Jurkat, Clone E6-1 (cell line): ENCODE data around the gene FCHO1.

Experiments used
- DNase-seq: peaks from one replicate; pipeline ENCODE4 v3.0.0-alpha.2; 2011; ENCODE audit warnings: low read depth, low spot score
- H3K4me3 ChIP-seq: 2 replicates; pipeline ENCODE4 v1.5.1; 2011; ENCODE audit warnings: mild to moderate bottlenecking, low read length, control low read depth, moderate library complexity

Gene FCHO1

DNA sequence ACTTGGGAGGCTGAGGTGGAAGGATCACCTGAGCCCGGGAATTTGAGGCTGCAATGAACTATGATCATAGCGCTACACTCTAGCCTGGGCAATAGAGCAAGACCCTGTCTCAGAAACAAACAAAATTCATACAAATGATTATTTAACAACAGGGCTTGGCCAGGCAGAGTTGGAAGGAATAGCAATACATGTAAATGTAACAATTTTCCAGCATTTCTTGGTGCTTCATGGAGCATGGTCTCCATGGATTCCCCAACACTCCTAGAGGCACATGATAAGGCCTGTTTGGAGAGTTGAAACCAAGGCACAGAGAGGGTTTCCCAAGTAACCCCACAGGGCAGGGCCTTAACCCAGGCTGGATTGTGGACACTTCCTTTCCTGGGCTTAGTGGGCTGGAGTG is 59.8 kb downstream of the FCHO1 start:
- no peak overlapping the region for H3K4me3 ChIP-seq
- no peak for DNase-seq

DNA sequence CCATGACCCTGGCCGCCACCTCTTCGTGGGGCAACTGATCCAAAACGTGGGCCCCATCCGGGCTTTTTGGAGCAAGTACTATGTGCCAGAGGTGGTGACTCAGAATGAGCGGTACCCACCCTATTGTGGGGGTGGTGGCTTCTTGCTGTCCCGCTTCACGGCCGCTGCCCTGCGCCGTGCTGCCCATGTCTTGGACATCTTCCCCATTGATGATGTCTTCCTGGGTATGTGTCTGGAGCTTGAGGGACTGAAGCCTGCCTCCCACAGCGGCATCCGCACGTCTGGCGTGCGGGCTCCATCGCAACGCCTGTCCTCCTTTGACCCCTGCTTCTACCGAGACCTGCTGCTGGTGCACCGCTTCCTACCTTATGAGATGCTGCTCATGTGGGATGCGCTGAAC is 60.4 kb downstream of the FCHO1 start:
- DNase-seq: no peak
- no peak overlapping the region for H3K4me3 ChIP-seq

DNA sequence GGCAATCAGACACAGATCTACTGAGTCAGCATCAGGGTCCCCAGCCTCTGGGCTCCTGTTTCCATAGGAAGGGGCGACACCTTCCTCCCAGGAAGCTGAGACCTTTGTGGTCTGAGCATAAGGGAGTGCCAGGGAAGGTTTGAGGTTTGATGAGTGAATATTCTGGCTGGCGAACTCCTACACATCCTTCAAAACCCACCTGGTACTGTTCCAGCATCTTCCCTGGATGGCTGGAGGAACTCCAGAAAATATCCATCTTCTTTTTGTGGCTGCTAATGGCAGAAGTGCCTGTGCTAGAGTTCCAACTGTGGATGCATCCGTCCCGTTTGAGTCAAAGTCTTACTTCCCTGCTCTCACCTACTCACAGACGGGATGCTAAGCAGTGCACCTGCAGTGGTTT is 60.8 kb downstream of the FCHO1 start:
- no peak overlapping the region for H3K4me3 ChIP-seq
- DNase-seq: no peak

DNA sequence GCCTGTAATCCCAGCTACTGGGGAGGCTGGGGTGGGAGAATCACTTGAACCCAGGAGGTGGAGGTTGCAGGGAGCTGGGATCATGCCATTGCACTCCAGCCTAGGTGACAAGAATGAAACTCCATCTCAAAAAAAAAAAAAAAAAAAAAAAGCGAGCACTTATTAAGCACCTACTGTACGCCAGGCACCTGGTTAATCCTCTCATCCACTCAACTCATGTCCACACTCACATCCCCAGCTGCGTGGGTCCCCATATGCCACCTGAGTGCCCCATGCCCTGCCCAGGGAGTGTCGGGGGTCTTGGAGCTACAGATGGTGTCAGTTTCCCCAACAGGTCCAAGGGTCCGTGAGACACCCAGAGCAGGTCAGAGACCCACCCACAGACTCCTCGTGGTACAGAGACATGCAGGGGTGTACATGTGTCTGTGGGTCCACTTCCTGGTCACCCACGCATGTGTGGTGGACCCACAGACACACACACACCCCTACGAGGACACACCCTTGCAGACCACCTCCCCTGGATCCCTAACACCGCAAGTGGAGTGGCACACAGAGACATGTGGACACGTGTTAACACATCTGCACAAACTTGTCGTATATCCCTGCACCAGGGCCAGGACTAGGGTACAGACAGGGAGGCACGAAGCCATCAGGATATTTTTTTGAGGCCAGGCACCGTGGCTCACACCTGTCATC is 66.5 kb downstream of the FCHO1 start:
- no peak overlapping the region for H3K4me3 ChIP-seq
- no peak for DNase-seq

DNA sequence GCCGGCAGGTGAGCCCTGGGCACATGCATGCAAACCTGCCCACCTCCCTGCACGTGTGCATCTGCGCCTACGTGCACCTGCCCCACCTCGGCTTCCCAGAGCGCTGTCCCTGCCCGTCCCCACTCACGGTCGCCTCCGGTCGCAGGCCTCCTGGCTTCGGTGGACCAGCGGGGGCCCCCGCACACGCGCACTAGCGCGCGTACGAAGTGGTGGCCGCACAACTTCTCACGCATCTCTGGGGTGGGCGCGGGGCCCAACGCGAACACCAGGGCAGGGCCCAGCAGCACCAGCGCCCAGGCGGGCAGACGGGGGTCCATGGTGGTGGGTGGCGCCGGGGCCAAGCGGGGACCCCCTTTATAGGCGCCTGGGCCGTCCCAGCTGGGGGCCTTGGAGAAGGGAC is 69.9 kb downstream of the FCHO1 start, which contains the start of gene INSL3:
TSS of gene INSL3 (minus strand) at position 330 of the 400 bp plus-strand sequence. CDS start at position 317, 13 bp downstream.
- no peak for DNase-seq

DNA sequence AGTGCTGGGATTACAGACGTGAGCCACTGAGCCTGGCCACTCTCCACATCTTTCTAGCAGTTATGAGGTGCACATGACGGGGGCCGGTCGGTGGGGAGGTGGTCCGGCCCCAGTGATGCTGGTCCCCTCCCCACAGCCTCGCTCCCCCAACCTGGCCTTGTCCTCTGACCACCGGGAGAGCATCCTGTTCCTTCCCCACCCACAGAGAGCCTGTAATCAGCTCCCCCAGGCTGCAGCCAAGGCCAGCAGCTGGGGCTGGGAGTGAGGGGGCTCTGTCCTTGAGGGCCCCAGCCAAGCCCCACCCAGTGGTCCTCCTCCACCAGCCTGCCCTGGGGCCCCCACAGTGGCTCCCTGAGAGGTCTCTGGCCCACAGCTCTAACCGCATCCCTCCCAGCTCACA is 73.1 kb downstream of the FCHO1 start:
- DNase-seq: no peak
- H3K4me3 ChIP-seq: no peak overlapping the region

More for the DNA sequence above, 69.9 kb downstream of the FCHO1 start, which contains the start of gene INSL3:
- no peak within 1 kb of the TSS for H3K4me3 ChIP-seq

DNA sequence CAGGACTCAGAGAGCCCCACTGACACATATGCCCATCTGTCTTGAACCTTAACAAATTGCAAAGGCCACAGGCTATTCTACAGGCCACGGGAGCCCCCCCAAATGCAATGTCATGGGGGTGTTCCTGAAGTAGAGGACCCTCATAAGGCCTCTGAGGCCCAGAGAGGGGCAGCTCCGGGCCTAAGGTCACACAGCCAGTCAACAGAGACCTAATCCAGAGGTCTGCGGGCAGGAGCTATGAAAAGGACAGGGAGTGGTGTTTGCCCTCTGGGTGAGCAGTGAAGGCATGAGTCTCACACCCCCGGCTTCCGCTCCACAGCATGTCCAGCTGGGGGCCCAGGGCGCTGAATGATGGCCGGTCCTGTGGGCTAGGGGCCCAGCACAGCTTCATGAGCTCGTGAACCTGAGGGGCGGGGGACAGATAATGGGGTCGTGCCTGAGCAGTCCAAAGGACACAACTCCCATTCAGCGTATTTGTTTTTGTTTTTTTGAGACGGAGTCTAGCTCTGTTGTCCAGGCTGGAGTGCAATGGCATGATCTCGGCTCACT is 75.3 kb downstream of the FCHO1 start:
- no peak for DNase-seq
- H3K4me3 ChIP-seq: no peak overlapping the region

DNA sequence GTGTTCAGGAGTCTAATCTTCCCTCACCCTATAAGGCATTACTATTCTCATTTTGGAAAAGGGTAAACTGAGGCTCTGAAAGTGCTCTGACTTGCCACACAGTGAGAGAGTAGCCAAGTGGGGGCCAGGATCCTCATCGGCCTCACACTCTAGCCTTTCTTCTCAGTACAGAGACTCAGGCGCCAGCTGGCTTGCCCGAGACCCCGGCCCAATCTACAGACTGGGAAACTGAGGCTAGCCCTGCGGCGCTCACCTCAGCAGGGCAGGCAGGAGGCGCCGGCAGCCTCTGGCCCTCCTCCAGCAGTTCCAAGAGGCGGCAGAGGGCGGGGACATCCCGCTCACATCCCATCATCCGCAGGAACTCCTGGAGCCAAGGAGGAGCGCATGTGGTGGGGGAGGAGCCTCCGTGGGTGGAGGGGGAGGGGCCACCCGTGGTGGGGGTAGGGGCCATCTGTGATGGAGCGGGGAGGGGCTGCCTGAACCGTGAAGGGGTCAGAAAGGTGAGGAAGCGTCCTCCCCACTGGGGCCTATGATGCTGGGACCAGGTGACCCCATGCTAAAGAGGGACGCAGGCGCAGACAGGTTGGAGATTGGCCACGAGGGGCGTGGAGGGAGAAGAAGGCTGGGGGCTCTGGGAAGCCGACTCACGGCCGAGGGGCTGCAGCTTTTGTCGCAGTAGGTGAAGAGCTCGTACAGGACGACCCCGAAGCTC is 78.7 kb downstream of the FCHO1 start:
- H3K4me3 ChIP-seq: no peak overlapping the region
- no peak for DNase-seq

DNA sequence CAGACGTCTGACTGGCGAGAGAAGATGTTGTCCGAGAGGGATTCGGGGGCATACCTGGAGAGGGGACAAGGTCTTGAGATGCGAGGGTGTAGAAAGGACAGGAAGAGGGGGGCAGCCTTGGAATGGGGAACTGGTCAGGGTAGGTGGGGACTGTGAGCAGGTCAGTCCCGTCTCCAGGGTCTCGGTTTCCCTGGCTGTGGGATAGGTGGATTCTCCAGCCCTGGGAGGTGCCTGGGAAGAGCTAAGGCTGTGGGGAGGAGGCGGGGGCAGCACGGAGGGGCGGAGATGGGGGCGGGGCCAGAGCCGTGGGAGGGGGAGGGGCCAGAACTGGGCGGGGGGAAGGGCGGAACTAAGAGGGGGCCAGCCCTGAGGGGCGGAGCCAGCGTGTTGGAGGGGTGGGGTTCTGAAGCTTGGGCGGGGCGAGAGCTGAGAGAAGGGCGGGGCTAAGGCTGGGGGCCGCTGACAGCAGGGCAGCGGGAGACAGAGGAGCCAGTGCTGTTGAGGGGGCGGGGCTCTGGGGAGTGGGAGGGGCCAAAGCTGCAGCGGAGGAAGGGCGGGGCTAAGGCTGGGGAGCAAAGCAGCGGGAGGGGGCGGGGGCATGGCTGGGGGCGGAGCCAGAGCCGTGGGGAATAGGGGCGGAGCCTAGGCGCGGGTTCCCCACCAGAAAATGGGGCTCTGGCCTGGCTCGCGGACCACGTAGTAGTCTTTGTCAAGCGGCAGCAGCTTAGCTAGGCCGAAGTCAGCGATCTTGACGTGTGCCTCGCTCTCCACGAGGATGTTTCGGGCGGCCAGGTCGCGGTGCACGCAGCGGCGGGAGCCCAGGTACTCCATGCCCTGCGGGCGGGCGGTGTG is 79.5 kb downstream of the FCHO1 start:
- no peak for DNase-seq
- no peak overlapping the region for H3K4me3 ChIP-seq

DNA sequence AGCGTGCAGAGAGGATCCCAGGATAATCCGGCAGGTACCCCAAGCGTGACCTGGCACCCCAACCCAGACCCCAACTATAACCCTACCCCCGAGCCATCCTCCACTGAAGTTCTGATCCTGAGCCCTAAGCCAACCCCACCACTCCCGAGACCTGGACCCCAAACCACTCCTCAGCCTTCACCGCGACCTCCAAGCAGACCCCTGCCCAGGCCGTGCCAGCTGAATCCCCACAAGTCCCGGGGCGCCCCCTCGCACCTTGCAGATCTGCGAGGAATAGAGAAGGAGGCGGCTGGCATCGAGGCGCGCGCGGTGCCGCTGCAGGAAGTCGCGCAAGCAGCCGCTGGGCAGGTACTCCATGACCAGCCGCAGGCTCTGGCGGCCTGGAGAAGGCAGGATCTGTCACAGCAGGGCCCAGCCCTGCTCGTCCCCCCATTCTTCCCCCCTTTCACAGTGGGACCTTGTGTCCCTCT is 80.2 kb downstream of the FCHO1 start:
- no peak overlapping the region for H3K4me3 ChIP-seq
- no peak for DNase-seq

DNA sequence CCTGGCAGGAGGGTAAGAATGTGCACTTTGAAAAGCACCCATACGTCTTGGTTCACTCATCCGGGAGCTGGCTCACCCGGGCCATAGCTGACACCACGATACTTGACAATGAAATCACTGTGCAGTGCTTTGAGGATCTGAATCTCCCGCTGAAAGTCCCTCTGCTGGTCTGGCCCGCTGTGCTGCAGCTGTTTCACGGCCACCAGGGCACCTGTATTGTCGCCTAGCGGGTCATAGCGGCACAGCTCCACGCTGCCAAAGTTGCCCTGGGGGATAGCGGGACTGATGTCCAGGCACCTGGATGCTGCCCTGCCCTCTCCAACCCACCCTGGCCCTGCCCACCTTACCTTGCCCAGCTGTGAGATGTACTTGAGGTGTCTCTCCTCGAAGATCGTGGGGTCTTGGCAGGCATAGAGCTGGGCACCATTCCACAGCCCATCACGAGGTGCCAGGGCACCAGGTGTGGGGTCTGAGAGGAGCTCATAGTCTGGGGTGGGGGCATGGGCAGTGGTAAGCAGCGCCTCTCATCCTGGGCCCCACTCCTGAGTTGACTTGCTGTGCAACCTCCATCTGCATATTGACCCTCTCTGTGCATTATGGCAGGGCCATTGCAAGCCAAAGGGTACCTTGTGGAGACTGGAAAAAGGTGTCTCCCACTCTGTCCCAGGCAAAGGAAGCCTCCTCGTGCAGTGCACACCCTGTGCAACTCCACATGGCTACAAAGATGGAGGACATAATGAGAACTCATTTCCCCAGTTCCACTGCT is 81.3 kb downstream of the FCHO1 start:
- H3K4me3 ChIP-seq: no peak overlapping the region
- DNase-seq: no peak

DNA sequence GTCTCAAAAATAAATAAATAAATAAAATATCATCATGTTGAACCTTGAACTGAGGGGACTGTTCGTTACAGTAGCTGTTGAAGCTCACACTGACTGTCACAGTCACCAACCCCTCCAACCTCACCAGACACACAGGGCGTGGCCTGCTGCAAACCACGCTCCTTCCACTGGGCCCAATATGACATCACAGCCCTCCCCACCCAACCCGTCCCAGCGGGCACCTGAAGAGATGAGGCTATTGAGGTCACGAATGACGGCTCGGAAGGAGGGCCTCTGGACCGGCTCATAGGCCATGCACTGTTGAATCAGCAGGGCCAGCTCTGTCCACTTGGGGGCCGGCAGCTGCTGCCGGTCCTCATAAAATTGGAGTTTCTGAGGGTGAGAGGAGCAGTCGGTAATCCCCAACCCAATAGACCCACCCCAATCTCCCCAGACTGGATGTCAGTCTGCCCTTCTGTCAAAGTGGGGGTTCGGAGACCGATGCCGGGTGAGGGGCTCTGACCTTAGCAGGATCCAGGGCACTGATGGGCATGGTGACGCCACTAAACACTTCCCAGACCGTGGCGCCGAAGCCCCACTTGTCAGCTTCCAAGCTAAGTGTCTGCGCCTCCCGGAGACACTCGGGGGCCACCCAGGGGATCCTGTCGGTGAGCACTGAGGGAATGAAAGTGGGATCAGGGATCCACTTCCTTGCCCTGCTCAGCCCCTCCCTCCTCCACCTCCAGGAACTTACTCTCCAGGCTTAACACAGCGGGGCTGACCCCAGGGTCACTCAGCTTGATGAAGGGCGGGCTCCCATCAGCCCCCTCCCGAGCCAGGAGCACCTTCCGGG is 83.3 kb downstream of the FCHO1 start:
- no peak overlapping the region for H3K4me3 ChIP-seq
- DNase-seq: no peak

DNA sequence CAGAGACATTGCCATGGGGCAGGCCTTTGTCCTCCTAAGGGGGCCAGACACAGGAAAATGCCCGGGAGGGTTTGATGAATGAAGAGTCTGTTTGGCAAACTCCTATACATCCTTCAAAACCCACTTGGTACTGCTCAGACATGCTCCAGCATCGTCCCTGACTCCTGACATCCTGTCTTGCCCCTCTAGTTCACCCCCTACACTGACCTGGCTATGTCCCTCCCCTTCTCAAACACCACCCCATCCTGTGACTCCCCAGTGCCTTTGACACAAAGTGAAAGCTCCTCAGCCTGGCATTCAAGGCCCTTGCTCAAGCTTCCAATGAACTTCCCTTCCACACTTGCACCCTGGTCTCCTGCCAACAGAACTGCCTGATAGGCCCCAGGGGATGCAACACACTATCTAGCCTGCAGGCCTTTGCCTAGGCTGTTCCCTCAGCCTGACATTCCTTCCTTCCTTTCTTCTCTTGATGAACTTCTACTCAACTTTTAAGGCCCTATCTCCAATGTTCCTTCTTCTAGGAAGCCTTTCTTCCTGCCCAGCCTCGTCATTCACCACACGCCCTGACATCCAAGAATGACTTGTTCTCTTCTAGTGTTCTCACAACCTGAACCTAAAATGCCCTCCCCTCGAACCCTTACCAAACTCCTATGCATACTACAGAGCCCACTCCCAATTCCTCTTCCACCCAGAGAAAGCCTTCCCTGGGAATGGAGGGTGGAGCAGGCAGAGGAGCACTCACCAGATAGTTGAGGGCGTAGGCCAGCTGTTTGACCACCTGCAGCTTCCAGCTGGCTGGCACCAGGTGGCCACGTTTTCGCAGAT is 84.1 kb downstream of the FCHO1 start:
- no peak for DNase-seq
- no peak overlapping the region for H3K4me3 ChIP-seq

DNA sequence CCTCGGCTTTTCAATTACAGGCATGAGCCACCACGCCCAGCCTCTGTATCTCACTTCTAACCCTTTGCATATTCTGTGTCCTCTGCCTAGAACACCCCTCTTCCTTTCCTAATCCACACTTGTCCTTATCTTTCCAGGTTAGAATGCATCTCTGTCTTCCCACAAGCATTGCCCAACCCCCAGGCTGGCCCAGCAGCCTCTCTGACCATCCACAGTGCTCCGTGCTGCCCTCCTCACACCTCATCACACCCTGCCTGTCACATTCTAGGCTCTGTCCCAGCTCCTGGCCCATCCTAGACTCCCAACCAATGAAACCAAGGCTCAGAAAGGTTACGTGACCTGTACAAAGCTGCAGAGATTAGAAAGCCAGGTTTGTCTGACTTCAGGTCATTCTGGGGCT is 85.3 kb downstream of the FCHO1 start:
- no peak overlapping the region for H3K4me3 ChIP-seq
- DNase-seq: no peak

DNA sequence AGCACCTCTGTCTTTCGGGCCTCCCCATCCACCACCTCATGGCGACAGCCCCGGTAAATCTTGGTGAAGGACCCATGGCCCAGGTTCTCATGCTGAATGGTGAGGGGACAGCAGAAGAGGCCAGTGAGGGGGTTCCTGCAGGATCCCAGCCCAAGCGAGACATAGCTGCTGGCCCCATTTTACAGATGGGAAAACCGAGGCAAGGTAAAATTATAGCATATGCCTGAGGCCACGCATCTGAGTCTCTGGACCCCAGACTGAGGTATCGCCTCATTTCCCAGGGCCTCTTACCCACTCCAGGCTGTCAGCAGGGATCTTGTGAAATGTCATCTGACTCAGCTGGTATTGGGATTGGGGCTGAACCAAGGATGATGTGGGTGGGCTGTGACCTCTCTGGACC is 86.7 kb downstream of the FCHO1 start:
- no peak for DNase-seq
- no peak overlapping the region for H3K4me3 ChIP-seq
